Ovary (tissue), 10 donors: ENCODE data around the gene ZNF845. TPM values are rescaled to one million over a fixed set of nuclear protein-coding genes. Genes with fewer than 3 reads are reported as not detected.
A peak's percentile ranks its signal among the peaks of the same experiment; 100 is the strongest.

Experiments
- DNase-seq, 5 donors: peaks; one replicate each; pipeline ENCODE4 v3.0.0-alpha.2; 2019 to 2020
- H3K27ac ChIP-seq, 2 donors: fragments of 200-600 bp; one replicate each; pipeline versions ENCODE4 v1.5.1 to v1.8.0; 2019 to 2022
- H3K27me3 ChIP-seq: fragments of 200-600 bp; one replicate; pipeline ENCODE4 v1.8.0; 2022
- H3K36me3 ChIP-seq: fragments of 200-600 bp; sonication (generic); one replicate; pipeline ENCODE4 v1.5.1; 2019
- H3K4me1 ChIP-seq: one replicate; pipeline ENCODE4 v1.8.1; 2013; ENCODE audit warnings: mild to moderate bottlenecking, moderate library complexity; ENCODE audit not compliant: insufficient read depth
- H3K4me3 ChIP-seq: fragments of 200-600 bp; sonication (generic); one replicate; pipeline ENCODE4 v1.5.1; 2017
- H3K9me3 ChIP-seq, 2 donors: fragments of 200-600 bp in 1 of 2; sonication (generic) in 1 of 2; one replicate each; pipeline versions ENCODE4 v1.5.1 to v1.8.1; 2013 to 2019; ENCODE audit warnings: mild to moderate bottlenecking in 1 of 2, moderate library complexity in 1 of 2
- CTCF ChIP-seq, 3 donors: fragments of 450-650 bp in 2 of 3; fragments of 200-600 bp in 1 of 3; IDR thresholded peaks; one replicate each; pipeline versions ENCODE4 v1.5.1 to v1.8.0; 2016 to 2022; ENCODE audit warnings: antibody characterized with exemption in 3 of 3, mild to moderate bottlenecking in 1 of 3
- EP300 ChIP-seq: sonication (generic); formaldehyde crosslinking; IDR thresholded peaks from one replicate; pipeline ENCODE4 v1.6.1; 2017; ENCODE audit warnings: antibody characterized with exemption
- POLR2A ChIP-seq: fragments of 450-650 bp; IDR thresholded peaks from one replicate; pipeline ENCODE4 v1.6.1; 2017; ENCODE audit warnings: antibody characterized with exemption, mild to moderate bottlenecking, moderate library complexity
- WGBS, 3 donors: extraction: QIAGEN DNeasy Blood & Tissue Kit in 1 of 3; methylation state at CpG; one replicate each; pipeline versions ENCODE4 v1.1.5 to v1.1.7; 2013 to 2017; 5-methylcytosine and 5-hydroxymethylcytosine counted together
- intact Hi-C, 4 donors: fragments of 100-400 bp; cut with DNase I; formaldehyde crosslinking; loops; one replicate each; pipeline versions ENCODE4 v1.11.0 to v1.15.1; 2022 to 2023
- long read RNA-seq, 3 donors: library from polyadenylated mRNA in 2 of 3; unstranded in 2 of 3; transcript quantifications; one replicate each; pipeline ENCODE4 v2.0.0 and lab custom pipeline, GENCODE V29; 2021 to 2026
- polyA plus RNA-seq, 2 donors: library from polyadenylated mRNA; stranded (reverse); fragments of 200-250 nt in 1 of 2; fragments of 350-450 nt in 1 of 2; fragmentation: Illumina TruSeq in 1 of 2; extraction: RNeasy Lipid Tissue Mini Kit (QIAGEN cat#74804) in 1 of 2; gene quantifications; one replicate each; pipeline ENCODE4 v1.2.3, GENCODE V29; 2013 to 2014
- total RNA-seq, 7 donors: library from RNA; depleted of rRNA in 2 of 7; stranded (reverse); fragments of >200 nt in 2 of 7; fragmentation: NEBNext Ultra II Directional in 3 of 7; extraction: Animal tissue kit (Norgen Biotek cat#: 25700) in 3 of 7; gene quantifications; one replicate each; pipeline versions ENCODE4 v1.1.0 to v1.2.4, GENCODE V29; 2016 to 2023
- donor health status: DM: no; HTN: no; CAD: no; lungs with moderate emphysema.
- donor health status: DM: no; HTN: no; CAD: no.
- donor health status: Bipolar disorder and iron deficiency.
- donor health status: DM: yes; HTN: yes; CAD: no.
- donor health status: DM: no; HTN: no; CAD: no.
- donor health status: DM: yes; HTN: yes; CAD: no.

The ZNF845 gene
- total RNA-seq, result 1 to 10 TPM; 3.1 to 8.2 (median 7.3) TPM
- 1 to 10 TPM; 3.3 to 3.8 TPM for polyA plus RNA-seq
- long read RNA-seq, donor 1, full-length matches to known transcripts, result 1 of 2 reads
- long read RNA-seq, donor 1, partial matches to known transcripts, result 0 of 2 reads
- long read RNA-seq, donor 1, other reads (novel, unspliced or antisense), result 1 of 2 reads
- long read RNA-seq, donor 2, full-length matches to known transcripts, result 1 of 1 reads
- long read RNA-seq, donor 2, partial matches to known transcripts, result 0 of 1 reads
- long read RNA-seq, donor 2, other reads (novel, unspliced or antisense), result 0 of 1 reads
- long read RNA-seq, donor 3, full-length matches to known transcripts, result 11 of 13 reads
- long read RNA-seq, donor 3, partial matches to known transcripts, result 0 of 13 reads
- long read RNA-seq, donor 3, other reads (novel, unspliced or antisense), result 2 of 13 reads

GRCh38 chr19:53333463-53334449, at the start of gene ZNF845:
ZNF845 (plus strand) TSS chr19:53333749; CDS start chr19:53341308, 7,559 bp downstream.
- 0 to 1% (median 0%) methylated on average over 61 of the region's 61 CpGs for WGBS, 3 donors
- Histone ChIP-seq H3K27ac (peak within 1 kb of the TSS in 1 of 2 donors; percentile 68), H3K4me1 (peaks cover 3% of the 10 kb centered on the region), H3K4me3 (peak within 1 kb of the TSS; percentile 78), H3K36me3 (no peaks in the 10 kb centered on the region), H3K9me3 (no peaks in the 10 kb centered on the region), H3K27me3 (no peaks in the 10 kb centered on the region)
- TF ChIP-seq EP300 (no peak), POLR2A (no peak), CTCF (IDR thresholded peaks at IDR 0.05) (no peak)
- intact Hi-C loops, result no loop called here
- peak; percentile 92 to 98 (median 97) for DNase-seq

GRCh38 chr19:53285087-53285486, 48.5 kb upstream of the ZNF845 start:
- H3K27me3 ChIP-seq, result no peaks in the 10 kb centered on the region
- TF ChIP-seq POLR2A (no peak), EP300 (no peak), CTCF (IDR thresholded peaks at IDR 0.05) (no peak)
- H3K9me3 ChIP-seq, result no peaks in the 10 kb centered on the region
- 43 to 49% (median 47%) methylated on average over 4 of the region's 4 CpGs for WGBS, 3 donors
- intact Hi-C loops, result no loop called here
- H3K27ac ChIP-seq, result no peak overlapping the region
- DNase-seq, result no peak
- no peak overlapping the region for H3K4me3 ChIP-seq
- H3K4me1 ChIP-seq, result no peaks in the 10 kb centered on the region
- H3K36me3 ChIP-seq, result no peaks in the 10 kb centered on the region

GRCh38 chr19:53290758-53291549, 42.6 kb upstream of the ZNF845 start:
- intact Hi-C loops, result no loop called here
- 89 to 91% (median 91%) methylated on average over 47 of the region's 47 CpGs for WGBS, 3 donors

More at GRCh38 chr19:53290758-53291549, 42.6 kb upstream of the ZNF845 start:
- Histone ChIP-seq H3K4me3 (no peak overlapping the region), H3K27me3 (no peaks in the 10 kb centered on the region), H3K9me3 (peaks cover 0 to 7% of the 10 kb centered on the region in 2 donors), H3K36me3 (no peaks in the 10 kb centered on the region), H3K27ac (no peak overlapping the region), H3K4me1 (no peaks in the 10 kb centered on the region)
- no peak for TF ChIP-seq POLR2A
- TF ChIP-seq CTCF (IDR thresholded peaks at IDR 0.05), result no peak
- no peak for TF ChIP-seq EP300
- DNase-seq, result no peak
